ENCODE measurements around the gene IL1B. TPM values are rescaled to one million over a fixed set of nuclear protein-coding genes. Genes with fewer than 3 reads are reported as not detected.

The IL1B gene
- total RNA-seq, 3 donors from 2014 or later = 8.0 TPM; not detected in 2

- Histone ChIP-seq H3K27me3 (no peaks in the 10 kb centered on the region), H3K4me3 (no peak overlapping the region), H3K27ac (no peak overlapping the region), H3K9me3 (no peaks in the 10 kb centered on the region), H3K36me3 (no peaks in the 10 kb centered on the region), H3K4me1 (no peaks in the 10 kb centered on the region)
- intact Hi-C loops (cut with DNase I; ENCODE audit: low total_unique reads) = no loop called here
- TF ChIP-seq POLR2A (IDR thresholded peaks at IDR 0.05) (no peak), POLR2AphosphoS5 (IDR thresholded peaks at IDR 0.05) (no peak), CTCF (IDR thresholded peaks at IDR 0.05) (no peak)
- no peak for DNase-seq (ENCODE audit: low spot score in 2 of 2)
Observed at GRCh38 chr2:112824694-112825085, 11.9 kb downstream of the IL1B start.

DNA sequence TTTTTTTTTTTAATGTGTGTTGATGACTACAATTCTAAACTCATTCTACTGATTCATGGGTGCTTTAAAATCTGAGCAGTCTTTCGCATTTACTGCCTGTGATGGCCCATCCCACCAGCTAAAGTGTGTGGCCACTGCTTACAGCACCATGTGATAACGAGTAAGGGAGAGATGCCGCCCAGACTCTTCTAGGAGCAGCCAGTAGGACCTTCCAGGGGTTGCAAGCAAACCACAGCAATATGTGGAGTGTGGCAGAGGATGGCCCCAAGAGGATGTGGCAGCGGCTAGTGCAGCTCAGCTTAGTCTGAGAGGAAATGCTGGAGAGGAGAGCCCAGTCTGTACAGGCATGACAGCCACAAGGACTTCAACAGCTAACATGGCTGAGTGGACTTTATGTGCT lies 14.9 kb downstream of the IL1B start:
- intact Hi-C loops (cut with DNase I; ENCODE audit: low total_unique reads) = no loop called here
- no peak overlapping the region for H3K27ac ChIP-seq

GRCh38 chr2:112821142-112821541 lies 15.4 kb downstream of the IL1B start:
- intact Hi-C loops (cut with DNase I; ENCODE audit: low total_unique reads) = no loop called here

More for the DNA sequence above, 14.9 kb downstream of the IL1B start:
- TF ChIP-seq CTCF (IDR thresholded peaks at IDR 0.05) = no peak
- TF ChIP-seq POLR2A (IDR thresholded peaks at IDR 0.05) = no peak
- TF ChIP-seq POLR2AphosphoS5 (IDR thresholded peaks at IDR 0.05) = no peak
- DNase-seq (ENCODE audit: low spot score in 2 of 2) = no peak
- Histone ChIP-seq H3K4me3 (no peak overlapping the region), H3K4me1 (no peaks in the 10 kb centered on the region), H3K36me3 (no peaks in the 10 kb centered on the region), H3K27me3 (no peaks in the 10 kb centered on the region), H3K9me3 (no peaks in the 10 kb centered on the region)

GRCh38 chr2:112820343-112820742 lies 16.2 kb downstream of the IL1B start:
- H3K4me3 ChIP-seq = no peak overlapping the region
- no peak for DNase-seq (ENCODE audit: low spot score in 2 of 2)
- H3K27ac ChIP-seq = no peak overlapping the region
- H3K9me3 ChIP-seq = no peaks in the 10 kb centered on the region
- H3K36me3 ChIP-seq = no peaks in the 10 kb centered on the region
- H3K27me3 ChIP-seq = no peaks in the 10 kb centered on the region
- intact Hi-C loops (cut with DNase I; ENCODE audit: low total_unique reads) = no loop called here
- H3K4me1 ChIP-seq = no peaks in the 10 kb centered on the region
- TF ChIP-seq POLR2A (IDR thresholded peaks at IDR 0.05) (no peak), POLR2AphosphoS5 (IDR thresholded peaks at IDR 0.05) (no peak), CTCF (IDR thresholded peaks at IDR 0.05) (no peak)

More at GRCh38 chr2:112821142-112821541, 15.4 kb downstream of the IL1B start:
- Histone ChIP-seq H3K27me3 (no peaks in the 10 kb centered on the region), H3K4me3 (no peak overlapping the region), H3K4me1 (no peaks in the 10 kb centered on the region), H3K27ac (no peak overlapping the region), H3K36me3 (no peaks in the 10 kb centered on the region), H3K9me3 (no peaks in the 10 kb centered on the region)
- TF ChIP-seq POLR2AphosphoS5 (IDR thresholded peaks at IDR 0.05) (no peak), POLR2A (IDR thresholded peaks at IDR 0.05) (no peak), CTCF (IDR thresholded peaks at IDR 0.05) (no peak)
- DNase-seq (ENCODE audit: low spot score in 2 of 2) = no peak

DNA sequence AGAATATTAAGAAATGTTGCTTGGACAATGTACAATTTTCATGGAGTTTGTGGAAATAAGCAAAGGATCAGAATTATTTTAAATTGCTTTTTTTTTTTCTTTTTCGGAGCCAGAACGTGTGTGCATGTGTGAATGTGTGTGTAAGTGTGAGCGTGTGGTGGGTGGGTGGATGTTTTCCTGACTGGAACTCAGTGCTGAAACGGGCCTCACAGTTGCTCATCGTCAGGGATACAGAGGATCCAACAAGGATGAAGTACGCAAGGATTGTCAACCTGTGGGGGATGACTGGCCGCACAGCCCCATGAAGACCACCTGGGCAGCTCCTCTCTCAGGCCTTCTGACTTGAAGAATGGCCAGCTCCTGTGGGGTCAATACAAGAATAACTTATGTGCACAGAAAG lies 17.5 kb downstream of the IL1B start:
- DNase-seq (ENCODE audit: low spot score in 2 of 2) = no peak
- Histone ChIP-seq H3K9me3 (no peaks in the 10 kb centered on the region), H3K4me3 (no peak overlapping the region), H3K4me1 (no peaks in the 10 kb centered on the region), H3K27ac (no peak overlapping the region), H3K27me3 (no peaks in the 10 kb centered on the region), H3K36me3 (no peaks in the 10 kb centered on the region)
- TF ChIP-seq POLR2A (IDR thresholded peaks at IDR 0.05) = no peak
- TF ChIP-seq CTCF (IDR thresholded peaks at IDR 0.05) = no peak
- TF ChIP-seq POLR2AphosphoS5 (IDR thresholded peaks at IDR 0.05) = no peak
- intact Hi-C loops (cut with DNase I; ENCODE audit: low total_unique reads) = no loop called here

Measured in breast epithelium (tissue), 4 donors.